Calu3 (cell line): ENCODE results near the gene GAK. TPM values are rescaled to one million over a fixed set of nuclear protein-coding genes. Genes with fewer than 3 reads are reported as not detected.

Source experiments
- BruUV-seq: library from RNA; stranded (reverse); fragments of 400-500 nt; replicated peaks from 2 replicates; lab custom pipeline; 2021; lab: Mats Ljungman, UMichigan
- CTCF ChIA-PET: fragments of 300-600 bp; sonication (Branson Sonifier 250); formaldehyde crosslinking; loops from one replicate; lab custom pipeline; 2022; ENCODE audit warnings: antibody characterized with exemption; lab: Charles Lee
- DNase-seq: peaks from one replicate; pipeline ENCODE4 v3.0.0; 2022
- H3K27ac Mint-ChIP-seq: one replicate; pipeline ENCODE4 v1.8.0; 2022; ENCODE audit warnings: mixed read lengths; ENCODE audit not compliant: unreplicated experiment
- H3K27me3 Mint-ChIP-seq: one replicate; pipeline ENCODE4 v1.8.0; 2022; ENCODE audit warnings: mixed read lengths; ENCODE audit not compliant: unreplicated experiment
- H3K36me3 Mint-ChIP-seq: one replicate; pipeline ENCODE4 v1.8.0; 2022; ENCODE audit warnings: mild to moderate bottlenecking, moderate library complexity, mixed read lengths; ENCODE audit not compliant: insufficient read depth, unreplicated experiment
- H3K4me1 Mint-ChIP-seq: one replicate; pipeline ENCODE4 v1.8.0; 2022; ENCODE audit warnings: mild to moderate bottlenecking, low read depth, mixed read lengths; ENCODE audit not compliant: unreplicated experiment
- H3K4me3 Mint-ChIP-seq: one replicate; pipeline ENCODE4 v1.8.0; 2022; ENCODE audit warnings: mild to moderate bottlenecking, low read depth, moderate library complexity, mixed read lengths; ENCODE audit not compliant: unreplicated experiment
- H3K9me3 Mint-ChIP-seq: one replicate; pipeline ENCODE4 v1.8.0; 2022; ENCODE audit warnings: low read depth, mixed read lengths; ENCODE audit not compliant: unreplicated experiment
- CTCF ChIP-seq: fragments of 200-600 bp; IDR thresholded peaks from one replicate; pipeline ENCODE4 v1.8.0; 2022; ENCODE audit warnings: antibody characterized with exemption; ENCODE audit not compliant: unreplicated experiment
- intact Hi-C: fragments of 100-400 bp; cut with micrococcal nuclease; formaldehyde crosslinking; loops from one replicate; pipeline ENCODE4 v1.10.0; 2022; ENCODE audit not compliant: unreplicated experiment
- total RNA-seq: library from RNA; stranded (reverse); gene quantifications from 2 replicates; pipeline ENCODE4 v1.2.3, GENCODE V29; 2022

Gene GAK
- total RNA-seq, 1 experiment from 2014 or later = 94.1 TPM

GRCh38 chr4:829761-830600 lies 102.1 kb downstream of the GAK start:
- DNase-seq = no peak
- no peak overlapping the region for H3K4me3 Mint-ChIP-seq
- no peaks in the 10 kb centered on the region for H3K9me3 Mint-ChIP-seq
- peaks cover 5% of the 10 kb centered on the region for H3K36me3 Mint-ChIP-seq
- no TSS peak for BruUV-seq
- CTCF ChIA-PET = no interaction called here
- peaks cover 41% of the 10 kb centered on the region for H3K27me3 Mint-ChIP-seq
- TF ChIP-seq CTCF = no peak
- intact Hi-C loops = no loop called here
- H3K4me1 Mint-ChIP-seq = peaks cover 9% of the 10 kb centered on the region
- no peak overlapping the region for H3K27ac Mint-ChIP-seq

GRCh38 chr4:829291-829690 lies 102.8 kb downstream of the GAK start:
- H3K27ac Mint-ChIP-seq = no peak overlapping the region
- no TSS peak for BruUV-seq
- H3K27me3 Mint-ChIP-seq = peaks cover 37% of the 10 kb centered on the region
- no peak for TF ChIP-seq CTCF
- H3K9me3 Mint-ChIP-seq = no peaks in the 10 kb centered on the region
- H3K4me3 Mint-ChIP-seq = no peak overlapping the region
- H3K4me1 Mint-ChIP-seq = peaks cover 9% of the 10 kb centered on the region
- intact Hi-C loops = no loop called here
- peaks cover 5% of the 10 kb centered on the region for H3K36me3 Mint-ChIP-seq
- DNase-seq = no peak
- CTCF ChIA-PET = no interaction called here

- no peak for DNase-seq
- no peak overlapping the region for H3K4me3 Mint-ChIP-seq
- BruUV-seq = no TSS peak
- peaks cover 32% of the 10 kb centered on the region for H3K27me3 Mint-ChIP-seq
- peaks cover 5% of the 10 kb centered on the region for H3K36me3 Mint-ChIP-seq
- no peaks in the 10 kb centered on the region for H3K9me3 Mint-ChIP-seq
- intact Hi-C loops = no loop called here
- CTCF ChIA-PET = no interaction called here
- H3K27ac Mint-ChIP-seq = no peak overlapping the region
- TF ChIP-seq CTCF = no peak
- H3K4me1 Mint-ChIP-seq = peaks cover 9% of the 10 kb centered on the region
Measured at GRCh38 chr4:828641-829271, 103.4 kb downstream of the GAK start.

- no peak for TF ChIP-seq CTCF
- no TSS peak for BruUV-seq
Measured at GRCh38 chr4:827209-828081, 104.7 kb downstream of the GAK start.

More at GRCh38 chr4:827209-828081, 104.7 kb downstream of the GAK start:
- Mint-ChIP-seq H3K4me3 (no peak overlapping the region), H3K36me3 (peaks cover 5% of the 10 kb centered on the region), H3K4me1 (peaks cover 9% of the 10 kb centered on the region), H3K27me3 (peaks cover 24% of the 10 kb centered on the region), H3K27ac (no peak overlapping the region), H3K9me3 (no peaks in the 10 kb centered on the region)
- CTCF ChIA-PET = no interaction called here
- no peak for DNase-seq
- intact Hi-C loops = no loop called here
